Measurements from ENCODE around the gene KNL1.

- TF ChIP-seq, protein P1, sequence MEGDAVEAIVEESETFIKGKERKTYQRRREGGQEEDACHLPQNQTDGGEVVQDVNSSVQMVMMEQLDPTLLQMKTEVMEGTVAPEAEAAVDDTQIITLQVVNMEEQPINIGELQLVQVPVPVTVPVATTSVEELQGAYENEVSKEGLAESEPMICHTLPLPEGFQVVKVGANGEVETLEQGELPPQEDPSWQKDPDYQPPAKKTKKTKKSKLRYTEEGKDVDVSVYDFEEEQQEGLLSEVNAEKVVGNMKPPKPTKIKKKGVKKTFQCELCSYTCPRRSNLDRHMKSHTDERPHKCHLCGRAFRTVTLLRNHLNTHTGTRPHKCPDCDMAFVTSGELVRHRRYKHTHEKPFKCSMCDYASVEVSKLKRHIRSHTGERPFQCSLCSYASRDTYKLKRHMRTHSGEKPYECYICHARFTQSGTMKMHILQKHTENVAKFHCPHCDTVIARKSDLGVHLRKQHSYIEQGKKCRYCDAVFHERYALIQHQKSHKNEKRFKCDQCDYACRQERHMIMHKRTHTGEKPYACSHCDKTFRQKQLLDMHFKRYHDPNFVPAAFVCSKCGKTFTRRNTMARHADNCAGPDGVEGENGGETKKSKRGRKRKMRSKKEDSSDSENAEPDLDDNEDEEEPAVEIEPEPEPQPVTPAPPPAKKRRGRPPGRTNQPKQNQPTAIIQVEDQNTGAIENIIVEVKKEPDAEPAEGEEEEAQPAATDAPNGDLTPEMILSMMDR (conservative IDR thresholded peaks at IDR 0.05): no peak
- TF ChIP-seq ZFX (IDR thresholded peaks at IDR 0.05): no peak
Measured at GRCh38 chr15:40647523-40647922, 53.5 kb downstream of the KNL1 start.

Measured in C4-2B (cell line).